Effector memory CD4-positive, alpha-beta T cell (primary cell): ENCODE results near the gene SCARF1.

Experiments used
- DNase-seq, 3 donors: peaks; one replicate each; pipeline ENCODE4 v3.0.0-alpha.2; 2020
- H3K27ac ChIP-seq: 2 replicates; pipeline ENCODE4 v1.7.0; 2013; ENCODE audit warnings: mild to moderate bottlenecking, low read length, moderate library complexity; ENCODE audit not compliant: insufficient read depth, poor library complexity, severe bottlenecking
- H3K27me3 ChIP-seq: replicated peaks from 2 replicates; pipeline ENCODE4 v1.7.0; 2013; ENCODE audit warnings: mild to moderate bottlenecking, low read length; ENCODE audit not compliant: insufficient read depth, control insufficient read depth, poor library complexity, severe bottlenecking
- H3K36me3 ChIP-seq: 2 replicates; pipeline ENCODE4 v1.7.0; 2013; ENCODE audit warnings: mild to moderate bottlenecking, low read length, moderate library complexity; ENCODE audit not compliant: control insufficient read depth, insufficient read depth
- H3K4me1 ChIP-seq: 2 replicates; pipeline ENCODE4 v1.7.0; 2013; ENCODE audit warnings: low read length, mild to moderate bottlenecking; ENCODE audit not compliant: control insufficient read depth, insufficient read depth, poor library complexity, severe bottlenecking
- H3K4me3 ChIP-seq: 2 replicates; pipeline ENCODE4 v1.7.0; 2013; ENCODE audit warnings: low read length, low read depth, mild to moderate bottlenecking; ENCODE audit not compliant: insufficient read depth, poor library complexity, severe bottlenecking
- H3K9me3 ChIP-seq: 2 replicates; pipeline ENCODE4 v1.7.0; 2013; ENCODE audit warnings: mild to moderate bottlenecking, low read length, moderate library complexity; ENCODE audit not compliant: control insufficient read depth

The SCARF1 gene

GRCh38 chr17:1604831-1605528 is 40.6 kb downstream of the SCARF1 start:
- no peaks in the 10 kb centered on the region for H3K27me3 ChIP-seq
- no peak overlapping the region for H3K4me3 ChIP-seq
- H3K4me1 ChIP-seq: no peaks in the 10 kb centered on the region
- H3K36me3 ChIP-seq: no peaks in the 10 kb centered on the region
- no peaks in the 10 kb centered on the region for H3K9me3 ChIP-seq
- no peak for DNase-seq
- no peak overlapping the region for H3K27ac ChIP-seq

DNA sequence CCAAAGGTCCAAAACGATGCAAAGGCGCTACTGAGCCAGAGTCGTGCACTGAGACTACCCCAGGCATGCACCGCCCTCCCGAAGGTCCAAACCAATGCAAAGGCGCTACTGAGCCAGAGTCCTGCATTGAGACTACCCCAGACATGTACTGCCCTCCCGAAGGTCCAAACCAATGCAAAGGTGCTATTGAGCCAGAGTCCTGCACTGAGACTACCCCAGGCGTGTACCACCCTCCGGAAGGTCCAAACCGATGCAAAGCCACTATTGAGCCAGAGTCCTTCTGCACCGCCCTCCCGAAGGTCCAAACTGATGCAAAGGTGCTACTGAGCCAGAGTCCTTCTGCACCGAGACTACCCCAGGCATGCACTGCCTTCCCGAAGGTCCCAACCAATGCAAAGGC is 44.0 kb downstream of the SCARF1 start:
- Histone ChIP-seq H3K9me3 (no peaks in the 10 kb centered on the region), H3K4me3 (no peak overlapping the region), H3K27me3 (no peaks in the 10 kb centered on the region), H3K4me1 (no peaks in the 10 kb centered on the region), H3K27ac (no peak overlapping the region), H3K36me3 (no peaks in the 10 kb centered on the region)
- DNase-seq: no peak

GRCh38 chr17:1598399-1599095 is 47.0 kb downstream of the SCARF1 start:
- H3K4me1 ChIP-seq: no peaks in the 10 kb centered on the region
- H3K36me3 ChIP-seq: no peaks in the 10 kb centered on the region
- no peak for DNase-seq
- no peak overlapping the region for H3K4me3 ChIP-seq
- H3K27ac ChIP-seq: no peak overlapping the region
- H3K27me3 ChIP-seq: no peaks in the 10 kb centered on the region
- H3K9me3 ChIP-seq: no peaks in the 10 kb centered on the region

DNA sequence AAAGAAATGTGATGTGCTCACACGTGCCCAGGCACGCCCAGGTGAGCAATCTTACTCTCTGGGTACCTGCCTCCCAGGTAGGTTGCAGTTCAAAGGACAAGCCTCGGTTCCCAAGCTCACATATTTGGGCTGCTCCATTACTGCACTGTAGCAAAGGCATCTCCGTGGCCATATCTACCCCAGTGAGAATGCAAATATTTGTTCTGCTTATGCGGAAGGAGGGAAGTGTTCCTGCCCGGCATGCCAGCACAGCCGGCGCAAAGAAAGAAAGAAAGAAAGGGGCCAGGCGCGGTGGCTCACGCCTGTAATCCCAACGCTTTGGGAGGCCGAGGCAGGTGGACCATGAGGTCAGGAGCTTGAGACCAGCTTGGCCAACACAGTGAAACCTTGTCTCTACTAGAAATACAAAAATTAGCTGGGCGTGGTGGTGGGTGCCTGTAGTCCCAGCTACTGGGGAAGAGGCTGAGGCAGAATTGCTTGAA is 47.6 kb downstream of the SCARF1 start:
- Histone ChIP-seq H3K36me3 (no peaks in the 10 kb centered on the region), H3K9me3 (no peaks in the 10 kb centered on the region), H3K4me3 (no peak overlapping the region), H3K4me1 (no peaks in the 10 kb centered on the region), H3K27ac (no peak overlapping the region), H3K27me3 (no peaks in the 10 kb centered on the region)
- DNase-seq: no peak

GRCh38 chr17:1593630-1593931 is 52.0 kb downstream of the SCARF1 start:
- no peaks in the 10 kb centered on the region for H3K36me3 ChIP-seq
- H3K4me3 ChIP-seq: no peak overlapping the region
- H3K27ac ChIP-seq: no peak overlapping the region
- no peaks in the 10 kb centered on the region for H3K4me1 ChIP-seq
- DNase-seq: no peak
- no peaks in the 10 kb centered on the region for H3K9me3 ChIP-seq
- H3K27me3 ChIP-seq: no peaks in the 10 kb centered on the region

- Histone ChIP-seq H3K27ac (no peak overlapping the region), H3K4me1 (no peaks in the 10 kb centered on the region), H3K27me3 (no peaks in the 10 kb centered on the region), H3K9me3 (no peaks in the 10 kb centered on the region), H3K4me3 (no peak overlapping the region), H3K36me3 (no peaks in the 10 kb centered on the region)
- no peak for DNase-seq
Observed at GRCh38 chr17:1592751-1593629, 52.5 kb downstream of the SCARF1 start.

DNA sequence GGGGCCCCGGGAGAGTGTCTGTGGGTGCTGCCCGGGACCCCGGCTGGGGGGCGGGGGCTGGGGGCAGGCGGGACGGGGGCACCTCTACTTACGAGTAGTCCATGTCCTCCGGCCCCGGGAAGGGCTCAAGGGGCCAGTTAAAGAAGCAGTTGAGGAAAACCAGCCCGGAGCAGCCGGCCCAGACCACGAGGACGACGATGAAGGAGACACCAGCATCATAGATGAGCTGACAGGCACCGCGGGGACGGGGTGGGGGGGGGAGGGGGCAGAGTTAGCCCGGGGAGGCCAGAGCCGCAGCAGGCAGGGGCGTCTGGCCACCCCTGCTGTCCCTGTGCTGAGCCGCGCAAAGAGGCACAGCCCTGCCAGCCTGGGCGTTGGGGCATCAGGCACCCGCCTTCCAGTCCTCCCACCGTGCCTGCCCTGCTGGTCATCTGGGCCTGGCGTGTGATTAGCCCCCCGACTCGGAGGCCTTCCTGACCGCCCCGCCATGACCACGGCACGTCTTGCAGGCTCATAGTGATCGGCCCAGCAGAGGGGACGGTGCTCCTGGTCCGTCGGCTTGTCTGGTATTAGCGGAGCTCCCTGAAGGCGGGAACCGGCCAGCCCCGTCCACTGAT is 54.0 kb downstream of the SCARF1 start:
- DNase-seq: no peak
- Histone ChIP-seq H3K9me3 (no peaks in the 10 kb centered on the region), H3K27ac (no peak overlapping the region)

GRCh38 chr17:1590747-1591473 is 54.6 kb downstream of the SCARF1 start:
- Histone ChIP-seq H3K27ac (no peak overlapping the region), H3K4me3 (no peak overlapping the region), H3K9me3 (no peaks in the 10 kb centered on the region), H3K36me3 (no peaks in the 10 kb centered on the region), H3K4me1 (no peaks in the 10 kb centered on the region), H3K27me3 (no peaks in the 10 kb centered on the region)
- no peak for DNase-seq

More for the DNA sequence above, 54.0 kb downstream of the SCARF1 start:
- Histone ChIP-seq H3K36me3 (no peaks in the 10 kb centered on the region), H3K27me3 (no peaks in the 10 kb centered on the region), H3K4me3 (no peak overlapping the region), H3K4me1 (no peaks in the 10 kb centered on the region)

DNA sequence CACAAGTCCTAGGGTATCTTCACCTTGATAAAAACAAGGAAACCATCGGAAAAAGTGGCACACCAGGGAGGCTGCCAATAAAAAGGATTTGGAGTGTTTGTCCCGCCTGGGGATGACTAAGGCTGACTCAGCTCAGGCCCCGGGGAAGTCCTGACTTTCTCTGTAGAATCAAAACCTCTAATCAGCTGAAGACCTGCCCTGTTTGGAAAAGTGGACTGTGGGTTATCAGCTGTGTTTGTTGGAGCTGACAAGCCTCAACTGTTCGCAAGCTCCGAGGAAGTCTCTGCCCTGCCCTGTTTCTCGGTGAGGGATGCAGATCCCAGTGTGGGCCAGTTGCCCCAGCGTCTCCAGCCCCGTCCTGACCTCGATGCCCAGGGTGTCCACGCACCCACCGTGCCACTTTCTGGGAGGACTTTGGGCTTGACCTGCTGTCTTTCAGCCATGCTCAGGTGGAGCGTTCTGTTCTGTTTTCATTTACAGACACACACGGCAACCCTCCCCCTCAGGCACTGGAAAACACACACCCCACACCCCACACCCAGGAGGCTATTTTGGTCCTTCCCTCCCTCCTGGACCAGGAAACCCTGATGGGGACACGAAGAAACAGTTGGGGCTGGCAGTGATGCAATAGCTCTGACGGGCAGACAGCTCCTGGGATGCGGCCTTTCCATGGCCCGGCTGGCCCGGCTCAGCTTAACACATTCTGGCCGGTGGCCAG is 55.3 kb downstream of the SCARF1 start:
- H3K4me1 ChIP-seq: no peaks in the 10 kb centered on the region
- H3K36me3 ChIP-seq: no peaks in the 10 kb centered on the region
- H3K9me3 ChIP-seq: no peaks in the 10 kb centered on the region
- no peak for DNase-seq
- no peak overlapping the region for H3K4me3 ChIP-seq
- H3K27ac ChIP-seq: no peak overlapping the region
- H3K27me3 ChIP-seq: no peaks in the 10 kb centered on the region
